Ishikawa (cell line): Measurements from ENCODE around the gene ZNF221.

Source experiments
- CEBPB ChIP-seq: IDR thresholded peaks from 2 replicates; pipeline ENCODE4 v1.6.1; 2012
- TF ChIP-seq, protein P1 (sequence below): IDR thresholded peaks from 2 replicates; pipeline ENCODE4 v1.6.1; 2012; ENCODE audit warnings: low read depth, mild to moderate bottlenecking

DNA sequence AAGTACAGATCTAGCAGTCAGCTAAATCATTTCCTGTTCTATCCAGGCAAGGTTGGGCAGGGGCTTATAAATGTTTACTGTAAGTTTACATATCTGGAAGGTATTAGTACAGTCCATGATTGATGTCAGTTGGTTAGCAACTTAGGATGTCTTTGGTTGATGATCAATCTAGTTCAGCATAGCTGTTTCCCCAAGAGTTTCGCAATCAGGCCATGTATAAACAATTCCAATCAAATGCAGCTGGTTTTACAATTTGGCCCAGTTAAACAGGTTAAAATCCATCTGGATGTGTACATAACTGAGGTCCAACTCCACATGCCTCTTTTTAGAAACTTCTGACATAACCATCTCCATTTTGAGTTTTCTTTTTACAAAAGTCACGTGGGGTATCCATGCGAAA, 6.9 kb downstream of the ZNF221 start:
- TF ChIP-seq CEBPB: peak; percentile 81
- TF ChIP-seq, protein P1, sequence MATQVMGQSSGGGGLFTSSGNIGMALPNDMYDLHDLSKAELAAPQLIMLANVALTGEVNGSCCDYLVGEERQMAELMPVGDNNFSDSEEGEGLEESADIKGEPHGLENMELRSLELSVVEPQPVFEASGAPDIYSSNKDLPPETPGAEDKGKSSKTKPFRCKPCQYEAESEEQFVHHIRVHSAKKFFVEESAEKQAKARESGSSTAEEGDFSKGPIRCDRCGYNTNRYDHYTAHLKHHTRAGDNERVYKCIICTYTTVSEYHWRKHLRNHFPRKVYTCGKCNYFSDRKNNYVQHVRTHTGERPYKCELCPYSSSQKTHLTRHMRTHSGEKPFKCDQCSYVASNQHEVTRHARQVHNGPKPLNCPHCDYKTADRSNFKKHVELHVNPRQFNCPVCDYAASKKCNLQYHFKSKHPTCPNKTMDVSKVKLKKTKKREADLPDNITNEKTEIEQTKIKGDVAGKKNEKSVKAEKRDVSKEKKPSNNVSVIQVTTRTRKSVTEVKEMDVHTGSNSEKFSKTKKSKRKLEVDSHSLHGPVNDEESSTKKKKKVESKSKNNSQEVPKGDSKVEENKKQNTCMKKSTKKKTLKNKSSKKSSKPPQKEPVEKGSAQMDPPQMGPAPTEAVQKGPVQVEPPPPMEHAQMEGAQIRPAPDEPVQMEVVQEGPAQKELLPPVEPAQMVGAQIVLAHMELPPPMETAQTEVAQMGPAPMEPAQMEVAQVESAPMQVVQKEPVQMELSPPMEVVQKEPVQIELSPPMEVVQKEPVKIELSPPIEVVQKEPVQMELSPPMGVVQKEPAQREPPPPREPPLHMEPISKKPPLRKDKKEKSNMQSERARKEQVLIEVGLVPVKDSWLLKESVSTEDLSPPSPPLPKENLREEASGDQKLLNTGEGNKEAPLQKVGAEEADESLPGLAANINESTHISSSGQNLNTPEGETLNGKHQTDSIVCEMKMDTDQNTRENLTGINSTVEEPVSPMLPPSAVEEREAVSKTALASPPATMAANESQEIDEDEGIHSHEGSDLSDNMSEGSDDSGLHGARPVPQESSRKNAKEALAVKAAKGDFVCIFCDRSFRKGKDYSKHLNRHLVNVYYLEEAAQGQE: no peak
